Fibroblast of lung (primary cell): Measurements from ENCODE around the gene ATP10A. TPM values are rescaled to one million over a fixed set of nuclear protein-coding genes. Genes with fewer than 3 reads are reported as not detected.

ENCODE experiments used
- DNase-seq, 2 donors: peaks; one replicate each; pipeline versions ENCODE4 v3.0.0 to v3.0.0-alpha.2; 2010; ENCODE audit warnings: low read depth in 2 of 2
- H2AFZ ChIP-seq: 2 replicates; pipeline ENCODE4 v1.5.1; 2012; ENCODE audit warnings: low read length, control low read depth, inconsistent platforms
- H3K27ac ChIP-seq: 2 replicates; pipeline ENCODE4 v1.5.1; 2011; ENCODE audit warnings: low read length, control low read depth; ENCODE audit not compliant: insufficient read depth
- H3K27me3 ChIP-seq: 2 replicates; pipeline ENCODE4 v1.5.1; 2011; ENCODE audit warnings: mild to moderate bottlenecking, low read length; ENCODE audit not compliant: control insufficient read depth, insufficient read depth
- H3K36me3 ChIP-seq: 2 replicates; pipeline ENCODE4 v1.5.1; 2011; ENCODE audit warnings: low read length; ENCODE audit not compliant: control insufficient read depth, insufficient read depth
- H3K4me1 ChIP-seq: 2 replicates; pipeline ENCODE4 v1.5.1; 2011; ENCODE audit warnings: low read length; ENCODE audit not compliant: control insufficient read depth, insufficient read depth; ENCODE audit errors: extremely low read depth
- H3K4me2 ChIP-seq: 2 replicates; pipeline ENCODE4 v1.5.1; 2011; ENCODE audit warnings: low read length, control low read depth; ENCODE audit not compliant: insufficient read depth; ENCODE audit errors: extremely low read depth
- H3K4me3 ChIP-seq, 4 experiments: fragments of 200-600 bp in 1 of 4; sonication (generic) in 1 of 4; replicated peaks in 1 of 4; 2 replicates each; pipeline ENCODE4 v1.5.1; 2011 to 2016; ENCODE audit warnings: low read length in 4 of 4, low read depth in 3 of 4, mild to moderate bottlenecking in 3 of 4, control low read depth in 2 of 4, inconsistent platforms in 1 of 4, mixed read lengths in 1 of 4; ENCODE audit not compliant: insufficient read depth in 1 of 4; ENCODE audit errors: control extremely low read depth in 1 of 4
- H3K79me2 ChIP-seq: 2 replicates; pipeline ENCODE4 v1.5.1; 2012; ENCODE audit warnings: mild to moderate bottlenecking, low read length, inconsistent platforms; ENCODE audit not compliant: control insufficient read depth, insufficient read depth
- H3K9ac ChIP-seq: 2 replicates; pipeline ENCODE4 v1.5.1; 2011; ENCODE audit warnings: mild to moderate bottlenecking, low read length, control low read depth; ENCODE audit not compliant: insufficient read depth
- H3K9me3 ChIP-seq: 2 replicates; pipeline ENCODE4 v1.5.1; 2012; ENCODE audit warnings: low read depth, low read length; ENCODE audit not compliant: control insufficient read depth, insufficient read depth
- H4K20me1 ChIP-seq: 2 replicates; pipeline ENCODE4 v1.5.1; 2011; ENCODE audit warnings: low read length; ENCODE audit not compliant: control insufficient read depth, insufficient read depth; ENCODE audit errors: extremely low read depth
- EZH2 ChIP-seq: IDR thresholded peaks from 2 replicates; pipeline ENCODE4 v1.5.1; 2012; ENCODE audit warnings: low read length, control low read depth, mild to moderate bottlenecking; ENCODE audit errors: missing control alignments
- polyA plus RNA-seq, 2 donors: library from polyadenylated mRNA; depleted of rRNA in 1 of 2; stranded (reverse) in 1 of 2; unstranded in 1 of 2; fragments of >200 nt; gene quantifications; 2 replicates each; pipeline ENCODE4 v1.2.1, GENCODE V29; 2011 to 2012; ENCODE audit warnings: missing spikeins in 1 of 2
- total RNA-seq: library from RNA; depleted of rRNA; stranded (reverse); fragments of >200 nt; gene quantifications from 2 replicates; pipeline ENCODE4 v1.2.1, GENCODE V29; 2014
- TF ChIP-seq, protein P1 (sequence below), 2 donors: IDR thresholded peaks in 1 of 2; conservative IDR thresholded peaks in 1 of 2; 1 replicate in 1 of 2; 2 replicates in 1 of 2; pipeline ENCODE4 v1.5.1; 2011 to 2012; ENCODE audit warnings: low read length in 2 of 2, control low read depth in 1 of 2, inconsistent platforms in 1 of 2, low read depth in 1 of 2, mild to moderate bottlenecking in 1 of 2

Gene ATP10A
- total and polyA plus RNA-seq, 2 donors (not counting 1 experiment from before 2014, with no cell fraction given), result 12.7 to 13.8 TPM

DNA sequence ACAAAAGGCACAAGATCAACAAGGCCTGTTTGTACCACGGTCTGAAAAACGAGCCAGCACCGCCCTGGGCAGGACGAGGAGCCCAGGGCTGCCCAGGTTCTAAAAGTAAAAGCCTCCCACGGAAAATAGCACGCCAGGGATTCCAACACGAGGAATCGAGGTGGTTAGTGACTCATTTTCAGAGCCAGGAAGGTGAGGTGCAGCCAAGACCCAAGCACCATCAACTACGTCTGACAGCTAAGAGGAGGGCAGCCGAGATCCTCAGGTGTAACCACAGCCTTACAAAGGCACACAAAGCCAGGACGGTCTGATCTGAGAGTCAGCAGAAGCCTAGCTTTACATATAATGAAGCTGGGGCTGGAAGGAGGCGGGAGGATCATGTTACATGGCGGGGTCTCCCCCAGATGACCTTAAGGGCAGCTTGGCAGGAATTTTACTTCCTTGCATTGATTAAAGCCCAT is 52.5 kb downstream of the ATP10A start:
- H2AFZ ChIP-seq, result no peak overlapping the region
- no peaks in the 10 kb centered on the region for H3K9me3 ChIP-seq
- H3K27ac ChIP-seq, result no peak overlapping the region
- DNase-seq, result peak in 1 of 2 donors; percentile 70
- TF ChIP-seq, protein P1, sequence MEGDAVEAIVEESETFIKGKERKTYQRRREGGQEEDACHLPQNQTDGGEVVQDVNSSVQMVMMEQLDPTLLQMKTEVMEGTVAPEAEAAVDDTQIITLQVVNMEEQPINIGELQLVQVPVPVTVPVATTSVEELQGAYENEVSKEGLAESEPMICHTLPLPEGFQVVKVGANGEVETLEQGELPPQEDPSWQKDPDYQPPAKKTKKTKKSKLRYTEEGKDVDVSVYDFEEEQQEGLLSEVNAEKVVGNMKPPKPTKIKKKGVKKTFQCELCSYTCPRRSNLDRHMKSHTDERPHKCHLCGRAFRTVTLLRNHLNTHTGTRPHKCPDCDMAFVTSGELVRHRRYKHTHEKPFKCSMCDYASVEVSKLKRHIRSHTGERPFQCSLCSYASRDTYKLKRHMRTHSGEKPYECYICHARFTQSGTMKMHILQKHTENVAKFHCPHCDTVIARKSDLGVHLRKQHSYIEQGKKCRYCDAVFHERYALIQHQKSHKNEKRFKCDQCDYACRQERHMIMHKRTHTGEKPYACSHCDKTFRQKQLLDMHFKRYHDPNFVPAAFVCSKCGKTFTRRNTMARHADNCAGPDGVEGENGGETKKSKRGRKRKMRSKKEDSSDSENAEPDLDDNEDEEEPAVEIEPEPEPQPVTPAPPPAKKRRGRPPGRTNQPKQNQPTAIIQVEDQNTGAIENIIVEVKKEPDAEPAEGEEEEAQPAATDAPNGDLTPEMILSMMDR (conservative IDR thresholded peaks at IDR 0.05 in 1 of 2, IDR thresholded peaks at IDR 0.05 in 1 of 2; ENCODE audit: low read depth in 1 of 2, low read length in 2 of 2), result no peak
- no peak for TF ChIP-seq EZH2
- no peaks in the 10 kb centered on the region for H4K20me1 ChIP-seq
- no peaks in the 10 kb centered on the region for H3K4me1 ChIP-seq
- H3K79me2 ChIP-seq, result peaks cover 4% of the 10 kb centered on the region
- peaks cover 1% of the 10 kb centered on the region for H3K36me3 ChIP-seq
- H3K4me2 ChIP-seq, result no peak overlapping the region
- no peaks in the 10 kb centered on the region for H3K27me3 ChIP-seq
- H3K4me3 ChIP-seq, result no peak overlapping the region
- H3K9ac ChIP-seq, result no peak overlapping the region

DNA sequence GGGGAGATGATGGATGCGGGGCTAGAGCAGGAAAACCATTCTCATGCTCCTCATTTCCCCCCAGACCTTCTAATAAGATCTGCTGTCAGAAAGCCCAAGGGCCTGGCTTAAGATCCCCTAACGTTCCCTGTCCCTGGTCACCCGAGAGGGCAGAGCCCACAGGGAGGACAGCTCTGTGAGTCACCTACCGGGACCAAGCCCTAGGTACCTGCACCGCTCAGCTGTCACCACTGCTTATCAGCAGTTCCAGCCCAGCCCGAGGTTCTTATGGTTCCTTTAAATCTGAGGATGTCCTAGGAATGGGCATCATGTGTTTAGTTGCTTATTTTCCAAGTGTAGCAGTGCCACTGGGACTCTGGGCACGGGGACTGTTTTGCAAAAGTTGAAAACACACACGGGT is 53.0 kb downstream of the ATP10A start:
- no peak overlapping the region for H3K4me2 ChIP-seq
- H3K79me2 ChIP-seq, result peaks cover 4% of the 10 kb centered on the region

DNA sequence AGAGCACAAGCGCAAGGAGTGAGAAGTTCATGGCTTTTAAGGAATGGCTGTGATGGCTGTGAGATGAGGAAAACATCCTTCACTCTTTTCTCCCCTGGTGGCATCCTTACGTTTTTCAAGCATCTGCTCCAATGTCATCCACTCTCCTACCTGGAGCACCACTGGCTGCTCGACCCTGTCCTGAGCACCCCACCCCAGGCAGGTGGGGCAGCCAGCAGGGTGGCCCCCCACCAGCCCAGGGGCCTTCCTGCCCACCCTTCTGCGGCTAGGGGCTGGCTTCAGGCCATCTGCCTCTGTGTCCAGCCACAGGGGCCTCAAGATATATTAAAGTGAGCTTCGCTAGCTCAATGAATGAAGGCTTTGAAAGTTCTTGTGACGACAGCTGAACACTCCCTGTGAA is 56.1 kb downstream of the ATP10A start:
- Histone ChIP-seq H3K27ac (no peak overlapping the region), H3K4me1 (no peaks in the 10 kb centered on the region), H3K4me3 (no peak overlapping the region), H3K4me2 (no peak overlapping the region), H2AFZ (no peak overlapping the region), H3K36me3 (peaks cover 1% of the 10 kb centered on the region), H3K9ac (no peak overlapping the region), H4K20me1 (no peaks in the 10 kb centered on the region), H3K27me3 (no peaks in the 10 kb centered on the region), H3K9me3 (no peaks in the 10 kb centered on the region), H3K79me2 (peaks cover 4% of the 10 kb centered on the region)
- TF ChIP-seq EZH2, result no peak
- TF ChIP-seq, protein P1 (conservative IDR thresholded peaks at IDR 0.05 in 1 of 2, IDR thresholded peaks at IDR 0.05 in 1 of 2; ENCODE audit: low read depth in 1 of 2, low read length in 2 of 2), result no peak
- DNase-seq, result no peak

More for the DNA sequence above, 53.0 kb downstream of the ATP10A start:
- H3K36me3 ChIP-seq, result peaks cover 1% of the 10 kb centered on the region
- H3K9me3 ChIP-seq, result no peaks in the 10 kb centered on the region
- no peaks in the 10 kb centered on the region for H4K20me1 ChIP-seq
- H2AFZ ChIP-seq, result no peak overlapping the region
- H3K9ac ChIP-seq, result no peak overlapping the region
- H3K4me1 ChIP-seq, result no peaks in the 10 kb centered on the region
- TF ChIP-seq, protein P1 (conservative IDR thresholded peaks at IDR 0.05 in 1 of 2, IDR thresholded peaks at IDR 0.05 in 1 of 2; ENCODE audit: low read depth in 1 of 2, low read length in 2 of 2), result no peak
- no peak for TF ChIP-seq EZH2
- no peak overlapping the region for H3K27ac ChIP-seq
- H3K4me3 ChIP-seq, result no peak overlapping the region
- H3K27me3 ChIP-seq, result no peaks in the 10 kb centered on the region
- no peak for DNase-seq
